ENCODE measurements around the gene BIN1. TPM values are rescaled to one million over a fixed set of nuclear protein-coding genes. Genes with fewer than 3 reads are reported as not detected.

Gene BIN1
- total RNA-seq (2014; rRNA removed; shearing (Covaris generic)) (1.5 and 3.0 TPM in 2 replicates), total RNA-seq (2022) (9.8 and 14.1 TPM in 2 replicates), Bru-seq, nascent RNA (percentile 25 among the genes with signal in this experiment), BruChase-seq, experiment 1, labeled RNA remaining after a 6-hour chase (percentile 30 among the genes with signal in this experiment), BruChase-seq, experiment 2, labeled RNA remaining after a 2-hour chase (percentile 30 among the genes with signal in this experiment)
- long read RNA-seq, partial matches to known transcripts, result 4 of 41 reads
- long read RNA-seq, other reads (novel, unspliced or antisense), result 37 of 41 reads

- DNase-seq (ENCODE audit: low spot score), result no peak
- CTCF ChIA-PET (ENCODE audit: unreplicated experiment), result no interaction called here
- TF ChIP-seq CTCF (conservative IDR thresholded peaks at IDR 0.05; ENCODE audit: low read length), result no peak
- no peak for TF ChIP-seq EZH2phosphoT487 (IDR thresholded peaks at IDR 0.05; ENCODE audit: borderline replicate concordance, low read depth, low read length)
- no peaks in the 10 kb centered on the region for H3K4me1 ChIP-seq (ENCODE audit: insufficient read depth, low read length, poor library complexity, severe bottlenecking)
- H3K4me2 ChIP-seq (ENCODE audit: low read length), result no peak within 1 kb of the TSS
- no peaks in the 10 kb centered on the region for H3K9me2 ChIP-seq (ENCODE audit: insufficient read depth, low read length)
- H3K27ac ChIP-seq (ENCODE audit: low read depth, low read length, poor library complexity, severe bottlenecking), result no peak within 1 kb of the TSS
- intact Hi-C loops (cut with micrococcal nuclease; ENCODE audit: unreplicated experiment), result no loop called here
- no peak within 1 kb of the TSS for H2AFZ ChIP-seq (ENCODE audit: low read length)
- no TSS peak for BruUV-seq (replicated peaks)
- POLR2A ChIA-PET, result no interaction called here
- H3K4me3 ChIP-seq (ENCODE audit: low read depth, low read length, poor library complexity, severe bottlenecking), result no peak within 1 kb of the TSS
- no peaks in the 10 kb centered on the region for H3K79me2 ChIP-seq (ENCODE audit: insufficient read depth, low read depth, low read length)
- H3K9me3 ChIP-seq (ENCODE audit: low read length), result no peaks in the 10 kb centered on the region
- H4K20me1 ChIP-seq (ENCODE audit: insufficient read depth, low read length), result no peaks in the 10 kb centered on the region
- H3K36me3 ChIP-seq (ENCODE audit: insufficient read depth, low read length), result no peaks in the 10 kb centered on the region
Measured at GRCh38 chr2:127106991-127107621, at the start of gene BIN1. BIN1 (minus strand) TSS chr2:127107154; CDS start chr2:127106943, 211 bp downstream.

GRCh38 chr2:127155947-127156346, 49.0 kb upstream of the BIN1 start:
- no peaks in the 10 kb centered on the region for H3K79me2 ChIP-seq (ENCODE audit: insufficient read depth, low read depth, low read length)
- H4K20me1 ChIP-seq (ENCODE audit: insufficient read depth, low read length), result no peaks in the 10 kb centered on the region
- no peak for DNase-seq (ENCODE audit: low spot score)
- ChIA-PET POLR2A (no interaction called here), CTCF (ENCODE audit: unreplicated experiment) (no interaction called here)
- no TSS peak for BruUV-seq (replicated peaks)
- intact Hi-C loops (cut with micrococcal nuclease; ENCODE audit: unreplicated experiment), result no loop called here
- TF ChIP-seq EZH2phosphoT487 (IDR thresholded peaks at IDR 0.05; ENCODE audit: borderline replicate concordance, low read depth, low read length), result no peak
- no peak for TF ChIP-seq CTCF (conservative IDR thresholded peaks at IDR 0.05; ENCODE audit: low read length)
- H3K36me3 ChIP-seq (ENCODE audit: insufficient read depth, low read length), result no peaks in the 10 kb centered on the region
- no peak overlapping the region for H3K27ac ChIP-seq (ENCODE audit: low read depth, low read length, poor library complexity, severe bottlenecking)
- H3K9me3 ChIP-seq (ENCODE audit: low read length), result no peaks in the 10 kb centered on the region
- no peak overlapping the region for H2AFZ ChIP-seq (ENCODE audit: low read length)
- H3K9me2 ChIP-seq (ENCODE audit: insufficient read depth, low read length), result no peaks in the 10 kb centered on the region
- no peak overlapping the region for H3K4me2 ChIP-seq (ENCODE audit: low read length)
- no peak overlapping the region for H3K4me3 ChIP-seq (ENCODE audit: low read depth, low read length, poor library complexity, severe bottlenecking)
- H3K4me1 ChIP-seq (ENCODE audit: insufficient read depth, low read length, poor library complexity, severe bottlenecking), result no peaks in the 10 kb centered on the region

- Histone ChIP-seq H3K36me3 (ENCODE audit: insufficient read depth, low read length) (no peaks in the 10 kb centered on the region), H3K27ac (ENCODE audit: low read depth, low read length, poor library complexity, severe bottlenecking) (no peak overlapping the region), H3K4me2 (ENCODE audit: low read length) (no peak overlapping the region), H4K20me1 (ENCODE audit: insufficient read depth, low read length) (no peaks in the 10 kb centered on the region), H3K4me3 (ENCODE audit: low read depth, low read length, poor library complexity, severe bottlenecking) (no peak overlapping the region), H3K4me1 (ENCODE audit: insufficient read depth, low read length, poor library complexity, severe bottlenecking) (no peaks in the 10 kb centered on the region), H3K9me2 (ENCODE audit: insufficient read depth, low read length) (no peaks in the 10 kb centered on the region), H2AFZ (ENCODE audit: low read length) (no peak overlapping the region), H3K9me3 (ENCODE audit: low read length) (no peaks in the 10 kb centered on the region), H3K79me2 (ENCODE audit: insufficient read depth, low read depth, low read length) (no peaks in the 10 kb centered on the region)
- TF ChIP-seq CTCF (conservative IDR thresholded peaks at IDR 0.05; ENCODE audit: low read length) (no peak), EZH2phosphoT487 (IDR thresholded peaks at IDR 0.05; ENCODE audit: borderline replicate concordance, low read depth, low read length) (no peak)
- DNase-seq (ENCODE audit: low spot score), result no peak
- BruUV-seq (replicated peaks), result no TSS peak
- intact Hi-C loops (cut with micrococcal nuclease; ENCODE audit: unreplicated experiment), result no loop called here
- ChIA-PET CTCF (ENCODE audit: unreplicated experiment) (no interaction called here), POLR2A (interaction anchor here (0.7 to 0.9 kb wide), 2 partner anchors 9 to 185 kb away, joined by 4 read pairs; no protein-coding TSS in a partner anchor)
Measured at GRCh38 chr2:127155028-127155581, 48.2 kb upstream of the BIN1 start.
